SHP77 treated with DMSO at 0.1 percent for 48 hours (cell line): ENCODE data around the gene MEGF6.

Source experiments
- DNase-seq: peaks from one replicate; lab custom pipeline; 2025; lab: John Stamatoyannopoulos, UW

MEGF6 gene

GRCh38 chr1:3536420-3537195 lies 74.7 kb downstream of the MEGF6 start:
- DNase-seq, result no peak

- DNase-seq, result no peak
These were observed 75.6 kb downstream of the MEGF6 start for GRCh38 chr1:3535732-3536131.

- DNase-seq, result no peak
These were observed 76.3 kb downstream of the MEGF6 start for GRCh38 chr1:3534803-3535637.

DNA sequence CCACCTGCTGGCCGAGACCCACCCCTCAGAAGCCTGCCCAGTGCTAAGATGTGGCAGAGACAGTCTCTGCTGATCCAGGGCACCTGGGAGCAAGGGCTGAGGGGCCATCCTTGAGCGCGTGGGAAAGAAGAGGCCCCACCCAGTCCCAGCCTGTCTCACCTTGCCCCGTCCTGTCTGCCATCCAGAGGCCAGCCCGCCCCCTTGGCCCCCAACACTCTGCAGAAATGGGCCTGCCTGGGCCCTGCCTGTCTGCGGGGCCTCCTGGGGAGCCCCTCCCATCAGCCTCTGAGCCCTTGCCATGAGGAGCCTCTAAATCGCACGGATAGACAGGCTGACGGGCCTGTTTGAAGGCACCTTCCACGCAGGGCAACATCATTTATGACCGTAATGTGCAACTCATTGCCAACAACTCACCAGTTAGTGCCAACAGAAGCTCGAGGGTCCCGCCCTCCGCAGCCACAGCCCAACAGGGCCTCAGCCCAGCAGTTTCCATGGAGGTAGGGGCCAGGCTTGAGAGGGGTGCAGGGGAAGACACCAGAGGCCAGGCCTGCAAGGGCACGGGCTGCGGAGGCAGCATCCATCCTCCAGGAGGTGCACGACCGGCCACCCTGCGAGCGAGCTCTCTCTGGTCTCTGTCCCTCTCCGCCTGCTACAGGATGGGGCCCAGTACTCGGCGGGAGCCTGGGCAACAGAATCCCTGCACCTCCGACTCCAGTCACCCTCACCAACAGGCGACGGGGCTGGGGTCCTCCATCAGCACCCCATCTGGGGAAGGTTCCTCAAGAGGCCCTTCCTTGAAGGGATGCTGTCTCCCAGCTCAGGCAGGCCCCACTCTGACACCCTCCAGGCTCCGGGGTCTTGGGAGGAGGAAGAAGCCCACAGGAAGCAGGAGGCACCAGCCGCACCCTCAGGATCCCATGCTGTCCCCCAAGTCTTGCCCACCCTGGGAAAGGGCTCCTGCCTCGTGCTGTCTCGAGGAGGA lies 78.0 kb downstream of the MEGF6 start:
- no peak for DNase-seq

DNA sequence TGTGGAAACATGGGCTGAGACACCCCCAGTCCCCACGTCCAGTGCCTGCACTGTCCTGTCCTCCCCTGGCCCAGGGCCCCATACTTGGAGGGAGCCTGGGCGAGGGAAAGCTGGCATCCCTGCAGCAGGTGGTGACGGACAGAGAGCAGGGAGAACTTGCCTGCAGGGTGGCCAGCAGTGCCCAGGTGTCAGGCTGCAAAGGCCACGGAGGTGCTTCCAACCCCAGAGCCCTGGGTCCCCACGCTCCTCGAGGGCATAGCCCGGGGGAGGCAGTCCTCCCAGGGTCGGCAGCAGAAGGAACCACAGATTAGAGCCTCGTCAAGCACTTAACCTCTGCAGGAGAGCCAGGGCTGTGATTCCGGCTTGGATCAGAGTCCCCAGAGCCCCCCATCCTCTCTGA lies 79.4 kb downstream of the MEGF6 start:
- no peak for DNase-seq

GRCh38 chr1:3530926-3531818 lies 80.1 kb downstream of the MEGF6 start:
- DNase-seq, result no peak

DNA sequence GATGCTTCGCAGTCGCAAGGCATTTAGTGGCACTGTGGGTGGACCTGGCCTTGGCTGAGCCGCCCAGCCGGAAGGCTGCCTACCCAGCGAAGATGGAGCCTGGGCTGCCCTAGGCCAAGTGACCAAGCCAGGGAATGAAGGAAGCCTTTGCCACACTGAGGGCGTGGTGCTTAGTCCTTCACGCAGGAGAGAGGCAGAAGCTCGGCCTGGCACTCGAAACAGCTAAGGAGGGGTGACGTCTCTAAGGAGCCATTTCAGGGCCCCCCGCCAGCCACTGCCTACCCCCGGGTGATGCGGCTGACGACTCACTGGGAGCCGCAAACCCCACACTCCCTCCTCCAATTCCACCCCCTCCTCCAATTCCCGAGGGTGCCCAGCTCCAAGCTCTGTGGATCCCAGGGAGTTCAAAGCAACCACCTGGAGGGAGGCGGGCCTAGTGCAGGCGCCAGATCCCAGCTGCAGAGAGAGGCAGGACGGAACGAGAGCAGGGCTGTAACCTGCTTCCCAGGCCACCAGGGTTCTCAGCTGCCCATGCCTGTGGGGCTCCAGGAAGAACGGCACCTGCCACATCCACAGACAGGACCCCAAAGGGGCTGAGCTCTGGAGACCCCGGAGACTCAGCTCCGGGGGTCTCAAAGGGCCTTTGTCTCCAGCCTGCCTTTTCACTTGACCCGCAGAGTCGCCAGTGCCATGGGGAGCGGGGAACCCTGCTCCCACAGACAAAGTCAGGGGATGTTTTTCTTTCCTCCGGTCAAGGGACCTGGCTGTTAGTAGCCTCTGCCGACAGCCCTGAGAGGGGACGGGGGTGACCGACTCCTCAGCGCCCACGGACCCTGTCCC lies 81.0 kb downstream of the MEGF6 start:
- DNase-seq, result no peak

DNA sequence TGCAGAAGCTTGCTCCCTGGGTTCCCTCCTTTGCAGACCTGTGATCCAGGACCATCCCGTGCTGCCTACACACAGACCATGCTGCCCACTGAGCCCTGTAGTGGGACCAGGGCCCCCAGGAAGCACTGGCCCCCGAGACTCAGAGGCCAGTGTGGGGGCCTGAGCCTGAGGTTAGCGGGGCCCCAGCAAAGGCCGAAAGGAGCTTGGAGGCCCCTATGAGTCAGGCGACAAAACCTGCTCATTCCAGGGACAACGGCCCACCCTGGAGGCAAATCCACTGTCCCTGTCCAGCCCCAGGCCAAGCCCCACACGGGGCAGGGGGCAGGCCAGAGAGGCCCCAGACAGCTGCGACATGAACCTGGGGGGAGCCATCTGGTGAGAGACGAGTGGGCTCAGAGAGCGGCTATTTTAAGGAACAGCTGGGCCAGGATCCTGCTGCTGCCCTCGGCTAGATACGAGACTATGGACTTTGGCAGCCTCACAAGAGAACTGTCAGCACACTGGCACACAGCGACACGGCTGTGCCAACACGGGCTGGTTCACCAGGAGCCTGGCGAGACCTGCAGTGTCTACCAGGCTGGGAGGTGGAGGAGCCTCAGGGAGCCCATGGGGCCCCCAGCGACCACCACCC lies 82.1 kb downstream of the MEGF6 start:
- no peak for DNase-seq

DNA sequence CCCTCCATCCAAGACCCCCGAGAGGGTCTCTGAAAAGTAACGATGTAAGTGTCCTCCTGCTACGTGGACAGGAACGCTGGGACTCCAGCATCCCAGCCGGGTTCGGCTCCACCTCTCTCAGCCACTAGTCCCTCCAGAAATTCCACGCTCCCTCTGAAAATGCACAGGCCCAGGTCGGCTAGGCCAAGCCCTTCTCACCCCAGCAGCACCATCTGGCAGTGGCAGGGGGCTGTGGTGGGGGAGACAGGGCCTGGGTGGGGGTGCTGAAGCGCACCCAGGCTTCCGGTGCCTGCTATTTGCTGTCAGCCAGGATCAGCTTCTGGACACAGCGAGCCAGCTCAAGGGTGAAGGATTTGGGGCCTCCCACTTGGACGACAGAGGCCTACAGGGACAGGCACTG lies 83.5 kb downstream of the MEGF6 start:
- DNase-seq, result no peak

GRCh38 chr1:3525551-3526482 lies 85.5 kb downstream of the MEGF6 start:
- DNase-seq, result no peak

DNA sequence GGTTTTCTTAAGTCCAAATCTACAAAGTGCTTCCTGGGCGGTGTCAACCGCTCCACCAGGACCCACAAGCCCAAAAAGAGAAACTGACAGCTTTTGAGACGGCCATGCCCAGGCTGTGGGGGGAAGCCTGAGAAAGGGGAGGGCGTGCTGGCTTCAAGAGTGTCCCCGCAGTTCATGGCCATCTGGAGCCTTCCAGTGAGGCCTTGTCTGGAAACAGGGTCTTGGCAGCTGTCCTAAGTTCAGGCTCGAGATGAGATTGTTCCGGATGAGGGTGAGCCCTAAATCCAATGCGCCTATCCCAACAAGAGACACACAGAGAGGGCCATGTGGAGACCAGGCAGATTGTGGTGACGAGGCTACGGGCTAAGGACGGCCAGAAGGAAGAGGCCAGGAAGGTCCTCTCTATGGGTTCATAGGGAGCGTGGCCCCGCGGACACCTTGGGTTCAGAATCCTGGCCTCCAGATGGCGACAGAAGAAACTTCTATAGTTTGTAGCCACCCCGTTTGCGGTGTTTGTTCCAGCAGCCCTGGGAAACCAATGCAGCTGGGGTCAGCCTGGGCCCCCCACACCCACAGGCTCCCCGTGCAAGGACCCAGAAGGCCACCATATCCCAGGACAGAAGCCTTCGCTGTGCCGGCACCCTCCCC lies 86.6 kb downstream of the MEGF6 start:
- no peak for DNase-seq

- no peak for DNase-seq
These were observed 87.3 kb downstream of the MEGF6 start for GRCh38 chr1:3523980-3524379.

DNA sequence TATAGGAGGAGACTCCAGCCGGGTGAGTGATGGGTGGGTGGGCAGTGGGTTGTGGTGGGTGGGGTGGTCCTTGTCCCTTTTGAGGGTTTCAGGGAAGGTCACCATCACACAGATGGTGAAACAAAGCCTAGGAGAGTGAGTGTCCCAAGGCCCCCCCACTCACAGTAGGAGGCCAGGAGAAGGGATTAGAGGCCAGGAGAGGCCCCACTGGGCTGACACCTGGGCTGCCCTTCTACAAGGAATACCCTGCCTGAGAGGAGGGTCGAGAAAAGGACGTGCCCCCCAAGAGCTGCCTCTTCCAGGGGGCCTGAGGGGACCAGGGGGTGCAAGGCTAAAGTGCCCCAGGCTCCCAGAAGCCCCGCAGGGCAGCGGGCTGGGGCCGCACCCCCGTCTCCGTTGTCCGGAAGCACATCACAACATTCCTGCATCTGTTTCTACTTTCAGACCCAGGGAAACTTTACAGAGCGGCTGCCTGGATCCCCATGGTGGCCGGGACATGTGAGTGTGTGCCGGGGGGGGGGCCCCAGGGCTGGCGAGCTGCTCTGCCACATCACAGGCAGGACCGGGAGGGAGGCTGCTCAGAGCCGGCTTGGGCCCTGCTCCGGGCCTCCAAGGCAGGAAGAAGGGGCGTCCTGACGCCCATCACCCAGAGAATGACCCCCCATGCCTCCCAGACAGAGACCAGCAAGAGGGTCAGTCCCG lies 88.6 kb downstream of the MEGF6 start:
- DNase-seq, result no peak

DNA sequence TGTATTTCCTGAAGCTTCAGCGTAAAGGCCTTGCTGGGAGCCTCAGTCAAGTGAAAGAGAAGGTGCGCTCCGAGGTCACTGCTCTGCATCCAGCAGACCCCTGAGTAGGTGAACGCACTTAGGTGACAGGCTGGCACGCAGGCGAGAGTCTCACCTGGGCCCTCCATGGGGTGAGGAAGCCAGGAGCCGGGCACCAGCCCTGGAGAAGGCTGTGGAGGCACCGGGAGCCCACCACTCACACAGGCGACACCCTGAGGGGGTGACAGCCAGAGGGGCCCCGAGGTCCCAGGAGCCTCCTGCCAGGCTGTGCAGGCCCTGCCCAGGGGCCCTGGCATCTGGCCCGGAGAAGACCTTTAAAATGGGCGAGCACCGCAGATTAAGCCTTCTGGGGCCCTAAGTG lies 89.2 kb downstream of the MEGF6 start:
- DNase-seq, result no peak

DNA sequence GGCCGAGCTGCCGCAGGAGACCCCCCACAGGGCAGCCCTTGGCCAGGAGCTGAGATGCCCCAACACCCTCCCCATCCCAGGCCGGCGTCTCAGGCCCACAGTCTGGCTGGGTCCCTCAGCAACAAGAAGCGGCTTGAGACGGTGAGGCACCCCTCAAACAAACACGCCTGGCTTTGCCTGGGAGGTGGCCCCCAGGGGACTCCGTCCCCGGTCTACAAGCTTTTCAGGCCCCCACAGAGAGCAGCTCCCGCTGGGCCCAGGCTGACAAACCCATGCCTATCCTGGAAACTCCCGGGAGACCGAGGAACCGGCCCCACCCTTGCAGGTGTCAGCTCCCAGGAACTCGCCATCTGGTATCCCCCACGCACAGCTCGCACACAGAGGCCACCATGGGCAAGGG lies 89.9 kb downstream of the MEGF6 start:
- DNase-seq, result no peak

- DNase-seq, result no peak
These were observed 90.6 kb downstream of the MEGF6 start for GRCh38 chr1:3520419-3521378.
